SKM-1 (cell line): ENCODE measurements around the gene TXNDC11.
A peak's percentile ranks its signal among the peaks of the same experiment; 100 is the strongest.

Experiments
- DNase-seq: peaks from one replicate; lab custom pipeline; 2025; ENCODE audit not compliant: unreplicated experiment; lab: John Stamatoyannopoulos, UW

The TXNDC11 gene

GRCh38 chr16:11755022-11755760 lies 12.5 kb upstream of the TXNDC11 start:
- DNase-seq: no peak

- no peak for DNase-seq
These were observed 10.2 kb upstream of the TXNDC11 start for GRCh38 chr16:11752856-11753255.

GRCh38 chr16:11750056-11750455 lies 7.4 kb upstream of the TXNDC11 start:
- DNase-seq: no peak

- no peak for DNase-seq
These were observed 6.0 kb upstream of the TXNDC11 start for GRCh38 chr16:11748404-11749254.

- no peak for DNase-seq
These were observed 5.3 kb upstream of the TXNDC11 start for GRCh38 chr16:11747949-11748403.

GRCh38 chr16:11744075-11744470 lies 1.4 kb upstream of the TXNDC11 start:
- DNase-seq: no peak

GRCh38 chr16:11743308-11744074 lies 834 bp upstream of the TXNDC11 start:
- DNase-seq: peak; percentile 81

GRCh38 chr16:11742093-11742535 lies 543 bp downstream of the TXNDC11 start:
- no peak for DNase-seq

- DNase-seq: no peak
These were observed 2.1 kb downstream of the TXNDC11 start for GRCh38 chr16:11740567-11740966.

GRCh38 chr16:11738742-11739544 lies 3.7 kb downstream of the TXNDC11 start:
- DNase-seq: no peak

- no peak for DNase-seq
These were observed 4.9 kb downstream of the TXNDC11 start for GRCh38 chr16:11737713-11738112.

- no peak for DNase-seq
These were observed 5.8 kb downstream of the TXNDC11 start for GRCh38 chr16:11736903-11737302.

- DNase-seq: no peak
These were observed 6.9 kb downstream of the TXNDC11 start for GRCh38 chr16:11735787-11736186.

GRCh38 chr16:11734653-11735043 lies 8.0 kb downstream of the TXNDC11 start:
- DNase-seq: no peak

GRCh38 chr16:11734025-11734652 lies 8.5 kb downstream of the TXNDC11 start:
- no peak for DNase-seq

GRCh38 chr16:11731222-11731621 lies 11.4 kb downstream of the TXNDC11 start:
- DNase-seq: no peak

GRCh38 chr16:11729787-11730186 lies 12.9 kb downstream of the TXNDC11 start:
- DNase-seq: no peak

GRCh38 chr16:11727796-11728543 lies 14.7 kb downstream of the TXNDC11 start:
- no peak for DNase-seq

- no peak for DNase-seq
These were observed 16.6 kb downstream of the TXNDC11 start for GRCh38 chr16:11726008-11726407.
